Activated CD8-positive, alpha-beta T cell treated with anti-CD3 and anti-CD28 coated beads for 36 hours (primary cell): Measurements from ENCODE around the gene LY6G5C. TPM values are rescaled to one million over a fixed set of nuclear protein-coding genes. Genes with fewer than 3 reads are reported as not detected.

ENCODE experiments used
- ATAC-seq: fragments of 200-7000 bp; cut with Tn5 transposase; one replicate; pipeline ENCODE4 v1.10.0; 2021; ENCODE audit warnings: mild to moderate bottlenecking, moderate library complexity
- CTCF ChIA-PET: fragments of 350-600 bp; sonication (Branson Sonifier 250); formaldehyde crosslinking; loops from one replicate; lab custom pipeline; 2021; ENCODE audit warnings: antibody characterized with exemption; lab: Charles Lee
- POLR2A ChIA-PET: fragments of 350-600 bp; sonication (Branson Sonifier 250); formaldehyde crosslinking; loops from one replicate; lab custom pipeline; 2021; ENCODE audit warnings: antibody characterized with exemption; lab: Charles Lee
- DNase-seq: peaks from one replicate; pipeline ENCODE4 v3.0.0-alpha.2; 2020
- H3K27ac Mint-ChIP-seq: one replicate; pipeline ENCODE4 v1.8.0; 2021; ENCODE audit warnings: mild to moderate bottlenecking, mixed read lengths
- H3K27me3 Mint-ChIP-seq: one replicate; pipeline ENCODE4 v1.8.0; 2021; ENCODE audit warnings: mixed read lengths
- H3K36me3 Mint-ChIP-seq: one replicate; pipeline ENCODE4 v1.8.0; 2021; ENCODE audit warnings: low read depth, mixed read lengths
- H3K4me1 Mint-ChIP-seq: one replicate; pipeline ENCODE4 v1.8.0; 2021; ENCODE audit warnings: low read depth, mixed read lengths
- H3K4me3 Mint-ChIP-seq: one replicate; pipeline ENCODE4 v1.8.0; 2021; ENCODE audit warnings: mild to moderate bottlenecking, moderate library complexity, mixed read lengths
- H3K9me3 Mint-ChIP-seq: one replicate; pipeline ENCODE4 v1.8.0; 2021; ENCODE audit warnings: mixed read lengths
- CTCF ChIP-seq: fragments of 200-600 bp; IDR thresholded peaks from one replicate; pipeline ENCODE4 v1.8.0; 2022; ENCODE audit warnings: antibody characterized with exemption, mild to moderate bottlenecking
- intact Hi-C: fragments of 100-400 bp; cut with micrococcal nuclease; formaldehyde crosslinking; loops from one replicate; pipeline ENCODE4 v1.10.0; 2022
- total RNA-seq, 2 experiments: library from RNA; stranded (reverse); gene quantifications; one replicate each; pipeline ENCODE4 v1.2.3, GENCODE V29; 2021

The LY6G5C gene
- total RNA-seq, 2 experiments from 2014 or later, result 1.6 to 2.3 TPM

- H3K27ac Mint-ChIP-seq, result peak overlapping the region; percentile 100
- H3K9me3 Mint-ChIP-seq, result no peaks in the 10 kb centered on the region
- intact Hi-C loops, result no loop called here
- peak; percentile 96 for DNase-seq
- H3K4me3 Mint-ChIP-seq, result peak overlapping the region; percentile 93
- peaks cover 54% of the 10 kb centered on the region for H3K36me3 Mint-ChIP-seq
- no peaks in the 10 kb centered on the region for H3K27me3 Mint-ChIP-seq
- peak; percentile 73 for ATAC-seq
- CTCF ChIA-PET, result interaction anchor here (0.8 to 3.8 kb wide), 11 partner anchors 8 to 179 kb away, joined by 3 to 16 read pairs (median 4); partner anchors contain the start of genes ATP6V1G2, GPANK1 and MICB
- POLR2A ChIA-PET, result interaction anchor here (0.5 to 9.0 kb wide), 34 partner anchors 10 to 319 kb away, joined by 3 to 160 read pairs (median 4); partner anchors contain the start of genes ABHD16A, AIF1, C6orf47 and CSNK2B
- peaks cover 55% of the 10 kb centered on the region for H3K4me1 Mint-ChIP-seq
- no peak for TF ChIP-seq CTCF
These were observed 27.7 kb downstream of the LY6G5C start for GRCh38 chr6:31652925-31653724.

- ATAC-seq, result peak; percentile 46
- Mint-ChIP-seq H3K27me3 (no peaks in the 10 kb centered on the region), H3K27ac (peak overlapping the region; percentile 100), H3K4me1 (peaks cover 44% of the 10 kb centered on the region), H3K36me3 (peaks cover 54% of the 10 kb centered on the region), H3K9me3 (no peaks in the 10 kb centered on the region), H3K4me3 (peak overlapping the region; percentile 93)
- POLR2A ChIA-PET, result interaction anchor here (0.7 to 9.0 kb wide), 31 partner anchors 8 to 1889 kb away, joined by 3 to 160 read pairs (median 4); partner anchors contain the start of genes ABHD16A, C6orf47, CSNK2B and DXO
- intact Hi-C loops, result no loop called here
- DNase-seq, result peak; percentile 79
- no peak for TF ChIP-seq CTCF
- CTCF ChIA-PET, result interaction anchor here (0.7 to 3.8 kb wide), 7 partner anchors 12 to 105 kb away, joined by 3 to 16 read pairs (median 4); partner anchors contain the start of genes ATP6V1G2, GPANK1 and LY6G5C
These were observed 29.2 kb downstream of the LY6G5C start for GRCh38 chr6:31651602-31652191.

- ChIA-PET POLR2A (interaction anchor here (5.4 to 16.2 kb wide), 2 partner anchors 11 to 19 kb away, joined by 24 to 235 read pairs; no protein-coding TSS in a partner anchor), CTCF (no interaction called here)
- DNase-seq, result no peak
- Mint-ChIP-seq H3K27ac (peak overlapping the region; percentile 73), H3K9me3 (no peaks in the 10 kb centered on the region), H3K4me1 (peaks cover 17% of the 10 kb centered on the region), H3K27me3 (no peaks in the 10 kb centered on the region), H3K36me3 (peaks cover 59% of the 10 kb centered on the region), H3K4me3 (no peak overlapping the region)
- TF ChIP-seq CTCF, result no peak
- no peak for ATAC-seq
- intact Hi-C loops, result no loop called here
These were observed 35.5 kb downstream of the LY6G5C start for GRCh38 chr6:31645325-31645724.

- Mint-ChIP-seq H3K4me3 (no peak overlapping the region), H3K36me3 (peaks cover 55% of the 10 kb centered on the region), H3K27ac (no peak overlapping the region), H3K27me3 (no peaks in the 10 kb centered on the region), H3K4me1 (peaks cover 12% of the 10 kb centered on the region), H3K9me3 (no peaks in the 10 kb centered on the region)
- TF ChIP-seq CTCF, result no peak
- CTCF ChIA-PET, result interaction anchor here (1.3 kb wide), 1 partner anchor 167 kb away, joined by 3 read pairs; no protein-coding TSS in a partner anchor
- intact Hi-C loops, result no loop called here
- ATAC-seq (no peak), DNase-seq (no peak)
- POLR2A ChIA-PET, result interaction anchor here (0.8 to 16.2 kb wide), 6 partner anchors 8 to 21 kb away, joined by 3 to 235 read pairs (median 6); partner anchors contain the start of genes BAG6, C6orf47 and GPANK1
These were observed 36.9 kb downstream of the LY6G5C start for GRCh38 chr6:31643818-31644454.
